Measurements from ENCODE around the gene ALDOB. TPM values are rescaled to one million over a fixed set of nuclear protein-coding genes. Genes with fewer than 3 reads are reported as not detected.

Gene ALDOB
- total RNA-seq, 1 experiment from 2014 or later, result 0.67 TPM

- H3K36me3 ChIP-seq (ENCODE audit: control insufficient read depth, insufficient read depth, low read length), result no peaks in the 10 kb centered on the region
- H3K27me3 ChIP-seq (ENCODE audit: control insufficient read depth, insufficient read depth, low read length), result no peaks in the 10 kb centered on the region
- no peak for DNase-seq (ENCODE audit: low read depth, low spot score)
- no peak overlapping the region for H3K4me3 ChIP-seq (ENCODE audit: low read depth in 2 of 2, low read length in 2 of 2)
- no TSS peak for BruUV-seq (replicated peaks)
- CTCF ChIA-PET, result no interaction called here
- TF ChIP-seq SIN3A (IDR thresholded peaks at IDR 0.05; ENCODE audit: borderline replicate concordance, insufficient read depth, low read depth, low read length) (no peak), REST (IDR thresholded peaks at IDR 0.05; ENCODE audit: insufficient read depth in 1 of 2, low read depth in 2 of 2, low read length in 1 of 2) (no peak), POLR2AphosphoS5 (IDR thresholded peaks at IDR 0.05; ENCODE audit: low read depth, low read length) (no peak), TCF7L2 (IDR thresholded peaks at IDR 0.05; ENCODE audit: low read depth, low read length) (no peak)
- TF ChIP-seq, protein P1, sequence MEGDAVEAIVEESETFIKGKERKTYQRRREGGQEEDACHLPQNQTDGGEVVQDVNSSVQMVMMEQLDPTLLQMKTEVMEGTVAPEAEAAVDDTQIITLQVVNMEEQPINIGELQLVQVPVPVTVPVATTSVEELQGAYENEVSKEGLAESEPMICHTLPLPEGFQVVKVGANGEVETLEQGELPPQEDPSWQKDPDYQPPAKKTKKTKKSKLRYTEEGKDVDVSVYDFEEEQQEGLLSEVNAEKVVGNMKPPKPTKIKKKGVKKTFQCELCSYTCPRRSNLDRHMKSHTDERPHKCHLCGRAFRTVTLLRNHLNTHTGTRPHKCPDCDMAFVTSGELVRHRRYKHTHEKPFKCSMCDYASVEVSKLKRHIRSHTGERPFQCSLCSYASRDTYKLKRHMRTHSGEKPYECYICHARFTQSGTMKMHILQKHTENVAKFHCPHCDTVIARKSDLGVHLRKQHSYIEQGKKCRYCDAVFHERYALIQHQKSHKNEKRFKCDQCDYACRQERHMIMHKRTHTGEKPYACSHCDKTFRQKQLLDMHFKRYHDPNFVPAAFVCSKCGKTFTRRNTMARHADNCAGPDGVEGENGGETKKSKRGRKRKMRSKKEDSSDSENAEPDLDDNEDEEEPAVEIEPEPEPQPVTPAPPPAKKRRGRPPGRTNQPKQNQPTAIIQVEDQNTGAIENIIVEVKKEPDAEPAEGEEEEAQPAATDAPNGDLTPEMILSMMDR (IDR thresholded peaks at IDR 0.05), result no peak
- ATAC-seq, result no peak
- H3K27ac ChIP-seq (ENCODE audit: low read length), result no peak overlapping the region
- POLR2A ChIA-PET, result no interaction called here
- in situ Hi-C loops (cut with HindIII; ENCODE audit: low pct_unique_long_range_greater_than_20kb, low sequenced_read_pairs) (no loop called here), intact Hi-C loops (cut with micrococcal nuclease; ENCODE audit: unreplicated experiment) (no loop called here)
- no peaks in the 10 kb centered on the region for H3K4me1 ChIP-seq (ENCODE audit: control insufficient read depth, insufficient read depth, low read length)
- H3K9me3 ChIP-seq (ENCODE audit: control insufficient read depth, insufficient read depth, low read depth, low read length), result no peaks in the 10 kb centered on the region
These were observed 7.2 kb upstream of the ALDOB start for GRCh38 chr9:101442736-101443135.

- CTCF ChIA-PET, result no interaction called here
- POLR2A ChIA-PET, result no interaction called here
- in situ Hi-C loops (cut with HindIII; ENCODE audit: low pct_unique_long_range_greater_than_20kb, low sequenced_read_pairs), result no loop called here
These were observed 6.7 kb upstream of the ALDOB start for GRCh38 chr9:101442318-101442717.

More at GRCh38 chr9:101442318-101442717, 6.7 kb upstream of the ALDOB start:
- Histone ChIP-seq H3K9me3 (ENCODE audit: control insufficient read depth, insufficient read depth, low read depth, low read length) (no peaks in the 10 kb centered on the region), H3K27ac (ENCODE audit: low read length) (no peak overlapping the region), H3K36me3 (ENCODE audit: control insufficient read depth, insufficient read depth, low read length) (no peaks in the 10 kb centered on the region), H3K4me1 (ENCODE audit: control insufficient read depth, insufficient read depth, low read length) (no peaks in the 10 kb centered on the region), H3K27me3 (ENCODE audit: control insufficient read depth, insufficient read depth, low read length) (no peaks in the 10 kb centered on the region), H3K4me3 (ENCODE audit: low read depth in 2 of 2, low read length in 2 of 2) (no peak overlapping the region)
- ATAC-seq, result no peak
- intact Hi-C loops (cut with micrococcal nuclease; ENCODE audit: unreplicated experiment), result no loop called here
- BruUV-seq (replicated peaks), result no TSS peak
- TF ChIP-seq, protein P1 (IDR thresholded peaks at IDR 0.05), result no peak
- TF ChIP-seq TCF7L2 (IDR thresholded peaks at IDR 0.05; ENCODE audit: low read depth, low read length) (no peak), SIN3A (IDR thresholded peaks at IDR 0.05; ENCODE audit: borderline replicate concordance, insufficient read depth, low read depth, low read length) (no peak), REST (IDR thresholded peaks at IDR 0.05; ENCODE audit: insufficient read depth in 1 of 2, low read depth in 2 of 2, low read length in 1 of 2) (no peak), POLR2AphosphoS5 (IDR thresholded peaks at IDR 0.05; ENCODE audit: low read depth, low read length) (no peak)
- DNase-seq (ENCODE audit: low read depth, low spot score), result no peak

All from Panc1 (cell line).